ENCODE results near the gene STAU1.

The STAU1 gene

DNA sequence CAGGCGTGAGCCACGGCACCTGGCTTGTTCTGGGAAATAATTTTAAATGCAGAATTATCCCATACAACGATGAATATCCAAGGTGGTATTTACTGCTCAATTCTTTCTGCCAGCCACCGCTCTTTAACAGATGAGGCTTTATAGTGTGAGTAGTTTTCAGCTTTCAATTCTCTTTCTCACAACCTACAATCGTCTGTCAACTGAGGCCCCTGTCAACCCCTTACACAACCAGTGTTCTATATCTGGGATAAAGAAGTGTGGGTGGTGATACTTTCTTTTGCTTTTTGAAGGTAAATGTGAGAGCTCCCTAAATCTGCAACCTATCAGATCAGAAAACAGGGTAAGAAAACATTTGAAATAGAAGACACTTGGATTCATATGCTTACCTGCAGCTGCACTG, 22.5 kb downstream of the STAU1 start:
- TF ChIP-seq, protein P1, sequence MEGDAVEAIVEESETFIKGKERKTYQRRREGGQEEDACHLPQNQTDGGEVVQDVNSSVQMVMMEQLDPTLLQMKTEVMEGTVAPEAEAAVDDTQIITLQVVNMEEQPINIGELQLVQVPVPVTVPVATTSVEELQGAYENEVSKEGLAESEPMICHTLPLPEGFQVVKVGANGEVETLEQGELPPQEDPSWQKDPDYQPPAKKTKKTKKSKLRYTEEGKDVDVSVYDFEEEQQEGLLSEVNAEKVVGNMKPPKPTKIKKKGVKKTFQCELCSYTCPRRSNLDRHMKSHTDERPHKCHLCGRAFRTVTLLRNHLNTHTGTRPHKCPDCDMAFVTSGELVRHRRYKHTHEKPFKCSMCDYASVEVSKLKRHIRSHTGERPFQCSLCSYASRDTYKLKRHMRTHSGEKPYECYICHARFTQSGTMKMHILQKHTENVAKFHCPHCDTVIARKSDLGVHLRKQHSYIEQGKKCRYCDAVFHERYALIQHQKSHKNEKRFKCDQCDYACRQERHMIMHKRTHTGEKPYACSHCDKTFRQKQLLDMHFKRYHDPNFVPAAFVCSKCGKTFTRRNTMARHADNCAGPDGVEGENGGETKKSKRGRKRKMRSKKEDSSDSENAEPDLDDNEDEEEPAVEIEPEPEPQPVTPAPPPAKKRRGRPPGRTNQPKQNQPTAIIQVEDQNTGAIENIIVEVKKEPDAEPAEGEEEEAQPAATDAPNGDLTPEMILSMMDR (IDR thresholded peaks at IDR 0.05; ENCODE audit: insufficient read depth, low read depth, low read length, missing control alignments): no peak
- peak; percentile 52 for DNase-seq (ENCODE audit: low read depth)
- no peak overlapping the region for H3K4me3 ChIP-seq (ENCODE audit: low read depth, low read length)

DNA sequence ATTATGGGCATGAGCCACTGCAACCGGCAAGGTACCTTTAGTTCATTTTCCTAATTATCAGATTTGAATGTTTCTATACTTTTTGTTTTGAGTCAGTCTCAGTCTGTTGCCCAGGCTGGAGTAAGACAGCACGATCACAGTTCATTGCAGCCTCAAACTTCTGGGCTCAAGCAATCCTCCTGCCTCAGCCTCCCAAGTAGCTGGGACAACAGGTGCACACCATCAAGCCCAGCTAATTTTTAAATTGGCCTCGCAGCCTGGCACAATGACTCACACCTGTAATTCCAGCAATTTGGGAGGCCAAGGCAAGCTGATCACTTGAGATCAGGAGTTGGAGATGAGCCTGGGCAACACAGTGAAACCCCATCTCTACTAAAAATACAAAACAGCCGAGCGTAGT, 24.4 kb downstream of the STAU1 start:
- H3K4me3 ChIP-seq (ENCODE audit: low read depth, low read length): no peak overlapping the region
- no peak for DNase-seq (ENCODE audit: low read depth)
- TF ChIP-seq, protein P1 (IDR thresholded peaks at IDR 0.05; ENCODE audit: insufficient read depth, low read depth, low read length, missing control alignments): no peak

DNA sequence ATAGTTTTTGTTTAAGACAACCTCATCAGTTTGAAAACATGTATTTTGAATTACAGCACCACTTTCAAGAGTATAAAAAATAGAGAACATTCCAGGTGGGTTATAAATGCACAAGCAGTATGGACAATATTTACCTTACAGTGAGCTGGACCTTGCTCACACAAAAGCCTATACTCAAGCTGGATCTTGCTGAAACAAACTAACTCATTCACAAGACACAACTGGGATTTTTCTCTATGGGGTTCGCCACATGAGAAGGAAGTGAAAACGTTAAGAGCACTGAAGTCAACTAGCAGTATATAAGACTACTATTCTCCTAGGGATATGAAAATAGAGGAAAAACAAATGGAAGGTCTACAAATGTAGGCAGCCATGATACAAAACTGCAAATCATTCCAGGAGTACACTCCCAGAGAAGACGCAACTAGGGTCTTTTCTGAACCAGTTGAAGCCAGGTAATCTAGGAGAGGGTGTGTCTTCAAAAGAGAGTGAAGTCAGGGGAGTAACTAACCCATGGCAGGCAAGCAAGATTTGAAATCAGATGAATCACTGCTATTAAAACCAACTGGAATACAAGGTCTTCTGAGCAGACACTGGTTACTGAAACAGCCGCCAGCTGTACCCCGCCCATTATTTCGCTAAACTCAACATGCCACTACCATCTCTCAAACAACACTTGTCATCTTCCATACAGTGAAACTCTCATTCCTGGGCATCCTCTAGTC, 26.5 kb downstream of the STAU1 start:
- no peak overlapping the region for H3K4me3 ChIP-seq (ENCODE audit: low read depth, low read length)

DNA sequence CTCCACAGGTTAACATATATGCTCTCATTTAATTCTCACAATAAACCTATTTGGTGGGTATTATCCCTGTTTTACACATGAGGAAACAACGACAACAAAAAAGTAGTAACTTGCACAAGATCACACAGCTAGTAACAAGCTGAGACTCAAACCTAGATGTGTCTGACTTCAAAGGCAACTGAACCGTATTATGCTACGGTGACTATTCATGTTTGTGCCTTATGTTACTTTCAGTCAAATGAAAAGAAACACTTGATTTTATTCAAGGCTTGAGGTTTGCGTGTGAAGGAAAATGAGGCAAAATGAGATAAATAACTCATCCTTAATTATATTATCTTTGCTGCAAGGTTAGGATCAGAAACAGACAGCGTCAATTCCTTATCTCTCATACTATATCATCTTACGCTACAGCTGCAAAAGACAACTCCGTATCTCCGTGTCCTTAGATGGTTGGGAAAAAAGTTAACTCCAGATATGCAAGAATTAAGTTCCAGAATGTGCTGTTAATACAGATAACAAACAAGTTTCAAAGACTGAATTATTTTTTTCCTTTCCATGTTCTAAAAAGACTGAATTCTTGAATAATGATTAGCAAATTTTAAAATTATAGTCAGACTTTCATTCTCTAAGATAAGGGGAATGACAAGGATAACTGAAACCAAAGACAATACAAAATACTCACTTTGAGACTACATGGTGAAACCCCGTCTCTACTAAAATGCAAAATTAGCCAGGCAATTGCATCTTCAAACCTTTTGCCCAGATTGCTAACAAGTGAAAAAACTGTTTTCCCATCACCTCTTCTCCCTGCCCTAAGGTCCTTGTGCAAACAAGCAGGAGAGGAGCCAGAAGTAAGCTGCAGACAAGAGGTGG, 27.8 kb downstream of the STAU1 start:
- H3K4me3 ChIP-seq (ENCODE audit: low read depth, low read length): no peak overlapping the region
- DNase-seq (ENCODE audit: low read depth): no peak
- TF ChIP-seq, protein P1 (IDR thresholded peaks at IDR 0.05; ENCODE audit: insufficient read depth, low read depth, low read length, missing control alignments): no peak

More for the DNA sequence above, 26.5 kb downstream of the STAU1 start:
- DNase-seq (ENCODE audit: low read depth): peak; percentile 21
- TF ChIP-seq, protein P1 (IDR thresholded peaks at IDR 0.05; ENCODE audit: insufficient read depth, low read depth, low read length, missing control alignments): no peak

DNA sequence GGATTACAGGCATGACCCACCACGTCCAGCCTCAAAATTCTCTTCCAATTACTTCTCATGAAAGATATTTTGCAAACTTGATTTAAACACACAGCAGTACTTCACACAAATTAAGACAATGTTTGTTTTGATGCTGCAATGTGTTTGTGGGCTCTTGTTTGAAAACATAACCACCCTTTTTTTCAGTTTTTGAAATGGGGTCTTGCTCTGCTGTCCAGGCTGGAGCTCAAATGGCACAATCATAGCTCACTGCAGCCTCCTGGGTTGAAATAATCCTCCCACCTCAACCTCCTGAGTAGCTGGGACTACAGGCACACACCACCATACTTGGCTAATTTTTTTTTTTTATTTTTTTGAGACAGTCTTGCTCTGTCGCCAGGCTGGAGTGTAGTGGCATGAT, 31.0 kb downstream of the STAU1 start:
- no peak overlapping the region for H3K4me3 ChIP-seq (ENCODE audit: low read depth, low read length)
- TF ChIP-seq, protein P1 (IDR thresholded peaks at IDR 0.05; ENCODE audit: insufficient read depth, low read depth, low read length, missing control alignments): no peak
- no peak for DNase-seq (ENCODE audit: low read depth)

DNA sequence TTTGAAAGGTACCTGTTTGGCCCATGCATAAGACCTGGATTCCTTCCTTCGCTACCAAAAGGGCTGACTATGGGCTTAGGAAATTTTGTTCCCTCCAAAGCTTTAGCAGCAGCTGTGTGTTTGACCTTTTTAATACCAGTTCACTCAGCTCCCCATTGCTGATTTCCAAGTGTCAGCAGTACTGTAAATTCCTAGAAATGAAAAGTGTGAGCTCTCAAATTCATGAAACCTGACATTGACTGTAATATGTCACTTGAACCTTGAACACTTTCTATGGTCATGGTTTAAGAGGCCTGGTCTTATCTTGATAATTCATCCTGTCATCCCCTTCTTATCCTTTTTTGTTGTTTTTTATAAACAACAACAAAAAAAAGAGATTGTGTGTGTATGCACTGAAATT, 31.7 kb downstream of the STAU1 start:
- TF ChIP-seq, protein P1 (IDR thresholded peaks at IDR 0.05; ENCODE audit: insufficient read depth, low read depth, low read length, missing control alignments): no peak
- H3K4me3 ChIP-seq (ENCODE audit: low read depth, low read length): no peak overlapping the region
- no peak for DNase-seq (ENCODE audit: low read depth)

All from GM12865 (cell line).